Thyroid gland (tissue), 4 donors: ENCODE data around the gene CD244.

Experiments
- CTCF ChIP-seq, 6 experiments: fragments of 200-600 bp in 3 of 6; fragments of 450-650 bp in 3 of 6; sonication (generic) in 3 of 6; IDR thresholded peaks; one replicate each; pipeline ENCODE4 v1.5.1; 2016 to 2019; ENCODE audit warnings: antibody characterized with exemption in 6 of 6, mild to moderate bottlenecking in 2 of 6, inconsistent platforms in 1 of 6, moderate library complexity in 1 of 6
- POLR2A ChIP-seq, 2 donors: fragments of 450-650 bp; IDR thresholded peaks; one replicate each; pipeline ENCODE4 v1.6.1; 2017; ENCODE audit warnings: antibody characterized with exemption in 2 of 2, mild to moderate bottlenecking in 2 of 2, moderate library complexity in 1 of 2

GRCh38 chr1:160827418-160827817 lies 35.3 kb downstream of the CD244 start:
- TF ChIP-seq POLR2A (IDR thresholded peaks at IDR 0.05) = no peak
- no peak for TF ChIP-seq CTCF (IDR thresholded peaks at IDR 0.05)
